H1 (cell line): ENCODE data around the gene DLEC1. TPM values are rescaled to one million over a fixed set of nuclear protein-coding genes. Genes with fewer than 3 reads are reported as not detected.

Experiments used
- CTCF ChIA-PET: fragments of 300-600 bp; sonication (Branson Sonifier 250); formaldehyde crosslinking; loops from one replicate; lab custom pipeline; 2021; ENCODE audit not compliant: partially characterized antibody; lab: Charles Lee
- POLR2A ChIA-PET: fragments of 300-600 bp; sonication (Branson Sonifier 250); formaldehyde crosslinking; loops from one replicate; lab custom pipeline; 2021; ENCODE audit warnings: inconsistent platforms; ENCODE audit not compliant: partially characterized antibody; lab: Charles Lee
- DNase-seq, 2 experiments: peaks; one replicate each; pipeline versions ENCODE4 v3.0.0 to v3.0.0-alpha.2; 2010 to 2022; ENCODE audit warnings: low spot score in 2 of 2, low read depth in 1 of 2, mixed read lengths in 1 of 2
- FAIRE-seq: peaks from 2 replicates; lab custom pipeline; 2011; peaks lifted over from hg19 to GRCh38; lab: Jason Lieb, UNC
- H2AFZ ChIP-seq: 2 replicates; pipeline ENCODE4 v1.8.1; 2012; ENCODE audit warnings: low read length, inconsistent platforms
- H2AK5ac ChIP-seq: 2 replicates; pipeline ENCODE4 v1.6.1; 2013; ENCODE audit warnings: low read depth, low read length
- H2BK120ac ChIP-seq: replicated peaks from 2 replicates; pipeline ENCODE3; 2013; ENCODE audit warnings: low read depth, low read length, inconsistent platforms
- H2BK12ac ChIP-seq: 2 replicates; pipeline ENCODE4 v1.6.1; 2013; ENCODE audit warnings: low read depth, low read length
- H2BK15ac ChIP-seq: 2 replicates; pipeline ENCODE4 v1.6.1; 2013; ENCODE audit warnings: low read length
- H2BK20ac ChIP-seq: 2 replicates; pipeline ENCODE4 v1.6.1; 2013; ENCODE audit warnings: low read length
- H2BK5ac ChIP-seq: 2 replicates; pipeline ENCODE4 v1.6.1; 2013; ENCODE audit warnings: low read depth, low read length
- H3K14ac ChIP-seq: 2 replicates; pipeline ENCODE4 v1.6.1; 2013; ENCODE audit warnings: inconsistent platforms; ENCODE audit not compliant: insufficient read length
- H3K18ac ChIP-seq: 2 replicates; pipeline ENCODE4 v1.6.1; 2013; ENCODE audit warnings: low read length; ENCODE audit errors: extremely low read depth
- H3K23ac ChIP-seq: 2 replicates; pipeline ENCODE4 v1.6.1; 2013; ENCODE audit warnings: inconsistent platforms; ENCODE audit not compliant: insufficient read length
- H3K23me2 ChIP-seq: 2 replicates; pipeline ENCODE4 v1.6.1; 2013; ENCODE audit warnings: low read depth, low read length
- H3K27ac ChIP-seq: 2 replicates; pipeline ENCODE4 v1.6.1; 2011; ENCODE audit warnings: low read depth, low read length, inconsistent platforms
- H3K27me3 ChIP-seq, 4 experiments: replicated peaks in 1 of 4; 1 replicate in 1 of 4; 2 replicates in 3 of 4; pipeline versions ENCODE4 v1.6.1 to v1.8.1; 2011 to 2013; ENCODE audit warnings: low read length in 3 of 4, mild to moderate bottlenecking in 3 of 4, inconsistent platforms in 2 of 4, mixed read lengths in 2 of 4, moderate library complexity in 1 of 4; ENCODE audit not compliant: control insufficient read depth in 3 of 4, insufficient read depth in 3 of 4; ENCODE audit errors: extremely low read depth in 1 of 4
- H3K36me3 ChIP-seq, 4 experiments: 2 replicates each; pipeline versions ENCODE4 v1.6.1 to v1.8.1; 2011 to 2013; ENCODE audit warnings: mild to moderate bottlenecking in 4 of 4, low read length in 3 of 4, moderate library complexity in 2 of 4, control low read depth in 1 of 4, inconsistent platforms in 1 of 4; ENCODE audit not compliant: insufficient read depth in 4 of 4, control insufficient read depth in 2 of 4
- H3K4ac ChIP-seq: replicated peaks from 2 replicates; pipeline ENCODE3; 2013; ENCODE audit warnings: low read length, low read depth, mixed read lengths, inconsistent platforms; ENCODE audit not compliant: insufficient read length
- H3K4me1 ChIP-seq, 4 experiments: replicated peaks in 1 of 4; 1 replicate in 1 of 4; 2 replicates in 3 of 4; pipeline versions ENCODE4 v1.6.1 to v1.8.1; 2011 to 2013; ENCODE audit warnings: low read length in 3 of 4, inconsistent platforms in 2 of 4, mixed read lengths in 1 of 4; ENCODE audit not compliant: insufficient read depth in 4 of 4, control insufficient read depth in 3 of 4
- H3K4me2 ChIP-seq, 2 experiments: 2 replicates each; pipeline versions ENCODE4 v1.6.1 to v1.8.1; 2011 to 2013; ENCODE audit warnings: low read depth in 2 of 2, low read length in 2 of 2, control low read depth in 1 of 2, inconsistent platforms in 1 of 2, mild to moderate bottlenecking in 1 of 2; ENCODE audit not compliant: insufficient read depth in 1 of 2
- H3K4me3 ChIP-seq, 4 experiments: fragments of 200-600, 300-600 bp in 1 of 4; sonication (generic), shearing (Covaris generic), sonication (Bioruptor Twin) in 1 of 4; 2 replicates each; pipeline versions ENCODE4 v1.5.1 to v1.8.1; 2011 to 2016; ENCODE audit warnings: low read length in 4 of 4, low read depth in 3 of 4, control low read depth in 2 of 4, inconsistent platforms in 2 of 4, mild to moderate bottlenecking in 2 of 4, mixed read lengths in 1 of 4, moderate library complexity in 1 of 4; ENCODE audit not compliant: insufficient read depth in 2 of 4; ENCODE audit errors: extremely low read depth in 1 of 4
- H3K56ac ChIP-seq: replicated peaks from 2 replicates; pipeline ENCODE3; 2013; ENCODE audit warnings: low read depth, mild to moderate bottlenecking, mixed read lengths, low read length, inconsistent platforms; ENCODE audit not compliant: insufficient read length
- H3K79me1 ChIP-seq: 2 replicates; pipeline ENCODE4 v1.6.1; 2013; ENCODE audit warnings: low read depth, low read length, control low read depth
- H3K79me2 ChIP-seq, 2 experiments: 2 replicates each; pipeline versions ENCODE4 v1.6.1 to v1.8.1; 2012 to 2013; ENCODE audit warnings: low read length in 2 of 2, mild to moderate bottlenecking in 2 of 2, inconsistent platforms in 1 of 2; ENCODE audit not compliant: insufficient read depth in 2 of 2, control insufficient read depth in 1 of 2
- H3K9ac ChIP-seq, 4 experiments: replicated peaks in 1 of 4; 1 replicate in 1 of 4; 2 replicates in 3 of 4; pipeline versions ENCODE4 v1.6.1 to v1.8.1; 2011 to 2013; ENCODE audit warnings: low read depth in 3 of 4, low read length in 3 of 4, control low read depth in 2 of 4, mild to moderate bottlenecking in 2 of 4, moderate library complexity in 2 of 4, inconsistent platforms in 1 of 4; ENCODE audit errors: extremely low read depth in 1 of 4
- H3K9me3 ChIP-seq, 2 experiments: 2 replicates each; pipeline versions ENCODE4 v1.6.1 to v1.8.1; 2012 to 2013; ENCODE audit warnings: mild to moderate bottlenecking in 2 of 2, moderate library complexity in 2 of 2, control low read depth in 1 of 2, inconsistent platforms in 1 of 2, low read depth in 1 of 2, low read length in 1 of 2, mixed read lengths in 1 of 2; ENCODE audit not compliant: insufficient read depth in 2 of 2
- H4K20me1 ChIP-seq, 2 experiments: replicated peaks in 1 of 2; 2 replicates each; pipeline versions ENCODE3 to v1.8.1; 2011 to 2013; ENCODE audit warnings: inconsistent platforms in 2 of 2, low read length in 2 of 2, mild to moderate bottlenecking in 1 of 2; ENCODE audit not compliant: insufficient read depth in 2 of 2, control insufficient read depth in 1 of 2
- H4K5ac ChIP-seq: 2 replicates; pipeline ENCODE4 v1.6.1; 2013; ENCODE audit warnings: low read length, low read depth, mixed read lengths, inconsistent platforms; ENCODE audit not compliant: insufficient read length
- H4K8ac ChIP-seq: 2 replicates; pipeline ENCODE4 v1.8.0; 2013; ENCODE audit warnings: mild to moderate bottlenecking, moderate library complexity, low read length, inconsistent platforms; ENCODE audit not compliant: insufficient read depth; ENCODE audit errors: extremely low read depth
- H4K91ac ChIP-seq: replicated peaks from 2 replicates; pipeline ENCODE3; 2013; ENCODE audit warnings: low read length, mixed read lengths, inconsistent platforms; ENCODE audit not compliant: insufficient read length
- BRCA1 ChIP-seq: IDR thresholded peaks from 2 replicates; pipeline ENCODE4 v1.6.1; 2012; ENCODE audit warnings: low read depth, low read length, improper control_type of control experiment
- CEBPB ChIP-seq: IDR thresholded peaks from 2 replicates; pipeline ENCODE4 v1.6.1; 2012; ENCODE audit warnings: low read depth, low read length
- JUND ChIP-seq: IDR thresholded peaks from 2 replicates; pipeline ENCODE4 v1.6.1; 2011; ENCODE audit warnings: mild to moderate bottlenecking, improper control_type of control experiment, low read length
- MAFK ChIP-seq: IDR thresholded peaks from 2 replicates; pipeline ENCODE4 v1.6.1; 2012; ENCODE audit warnings: low read depth, mild to moderate bottlenecking, improper control_type of control experiment, low read length
- MAX ChIP-seq: IDR thresholded peaks from 2 replicates; pipeline ENCODE4 v1.6.1; 2012; ENCODE audit warnings: inconsistent platforms
- WGBS, 2 experiments: shearing (Covaris generic) in 1 of 2; methylation state at CpG; one replicate each; pipeline versions ENCODE4 v1.1.6 to v1.1.7; 2013 to 2015; ENCODE audit warnings: low lambda C conversion rate in 2 of 2, mixed read lengths in 2 of 2, inconsistent platforms in 1 of 2, low coverage in 1 of 2, missing lambda C conversion rate in 1 of 2; ENCODE audit not compliant: insufficient replicate concordance in 2 of 2, insufficient coverage in 1 of 2, insufficient read length in 1 of 2; ENCODE audit errors: extremely low coverage in 1 of 2, missing lambda C conversion rate in 1 of 2; 5-methylcytosine and 5-hydroxymethylcytosine counted together
- polyA plus RNA-seq, 7 experiments: library from polyadenylated mRNA; depleted of rRNA in 3 of 7; stranded (reverse) in 5 of 7; unstranded in 2 of 7; fragments of >200 nt in 5 of 7; fragments of 200-250 nt in 2 of 7; gene quantifications; 1 replicate in 5 of 7; 2 replicates in 1 of 7; 4 replicates in 1 of 7; pipeline versions ENCODE4 v1.2.1 to v1.2.3, GENCODE V29; 2011 to 2013; ENCODE audit warnings: missing spikeins in 2 of 7, mixed read lengths in 2 of 7
- total RNA-seq: library from RNA; stranded (reverse); fragmentation: NEBNext Ultra II Directional; extraction: Animal tissue kit (Norgen Biotek cat#: 25700); gene quantifications from 2 replicates; pipeline ENCODE4 v1.2.1, GENCODE V29; 2021

Gene DLEC1
- total and polyA plus RNA-seq, 2 of the 8 experiments (the other 6 are each of a cell fraction or from before 2014, with no cell fraction given): 0.26 to 0.76 TPM

GRCh38 chr3:38120693-38121450 lies 81.9 kb downstream of the DLEC1 start:
- no peak overlapping the region for H3K4me2 ChIP-seq
- CTCF ChIA-PET: interaction anchor here (1.1 to 8.8 kb wide), 6 partner anchors 9 to 161 kb away, joined by 3 to 105 read pairs (median 24); partner anchors contain the start of gene SLC22A14

More at GRCh38 chr3:38120693-38121450, 81.9 kb downstream of the DLEC1 start:
- Histone ChIP-seq H3K27me3 (no peaks in the 10 kb centered on the region), H3K4me1 (no peaks in the 10 kb centered on the region), H3K56ac (no peak overlapping the region), H3K9me3 (no peaks in the 10 kb centered on the region; a peak in 1 of 4 replicates), H3K4ac (no peak overlapping the region), H3K27ac (no peak overlapping the region), H3K36me3 (peaks cover 9 to 29% (median 21%) of the 10 kb centered on the region in 4 experiments), H4K91ac (no peak overlapping the region), H2BK120ac (no peak overlapping the region), H3K23me2 (no peaks in the 10 kb centered on the region), H3K18ac (no peak overlapping the region), H3K14ac (no peak overlapping the region), H2BK5ac (no peak overlapping the region), H4K8ac (no peak overlapping the region), H2AFZ (no peak overlapping the region), H2BK20ac (no peak overlapping the region), H2BK12ac (no peak overlapping the region), H2AK5ac (no peak overlapping the region), H2BK15ac (no peak overlapping the region), H3K79me2 (no peaks in the 10 kb centered on the region), H3K4me3 (no peak overlapping the region), H4K5ac (no peak overlapping the region), H3K79me1 (no peaks in the 10 kb centered on the region), H3K23ac (no peak overlapping the region), H3K9ac (no peak overlapping the region), H4K20me1 (peaks cover under 1 to 14% of the 10 kb centered on the region in 2 experiments)
- FAIRE-seq: no peak
- TF ChIP-seq CEBPB (no peak), JUND (no peak), MAX (no peak), BRCA1 (no peak), MAFK (no peak)
- POLR2A ChIA-PET: interaction anchor here (0.8 to 4.2 kb wide), 6 partner anchors 9 to 158 kb away, joined by 3 to 20 read pairs (median 4); partner anchors contain the start of gene OXSR1
- DNase-seq: no peak
- WGBS, 2 experiments: 91% methylated on average over 11 of the region's 11 CpGs; no CpG with 5 or more reads in 1 of the 2 experiments
